GM18867 (cell line): ENCODE data around the gene TMBIM1.
"Not testable (repeated sequence)": the region's sequence is repeated elsewhere in the genome, so short reads cannot be mapped to it uniquely, and the experiment has no call there.

Source experiments
- ATAC-seq: cut with Tn5 transposase; IDR thresholded peaks from one replicate; pipeline ENCODE4 v1.9.1; 2021; ENCODE audit warnings: mild to moderate bottlenecking, moderate library complexity; ENCODE audit not compliant: unreplicated experiment

Gene TMBIM1

GRCh38 chr2:218319813-218320365, 27.6 kb upstream of the TMBIM1 start:
- ATAC-seq = no peak

GRCh38 chr2:218318241-218318640, 25.9 kb upstream of the TMBIM1 start:
- no peak for ATAC-seq

DNA sequence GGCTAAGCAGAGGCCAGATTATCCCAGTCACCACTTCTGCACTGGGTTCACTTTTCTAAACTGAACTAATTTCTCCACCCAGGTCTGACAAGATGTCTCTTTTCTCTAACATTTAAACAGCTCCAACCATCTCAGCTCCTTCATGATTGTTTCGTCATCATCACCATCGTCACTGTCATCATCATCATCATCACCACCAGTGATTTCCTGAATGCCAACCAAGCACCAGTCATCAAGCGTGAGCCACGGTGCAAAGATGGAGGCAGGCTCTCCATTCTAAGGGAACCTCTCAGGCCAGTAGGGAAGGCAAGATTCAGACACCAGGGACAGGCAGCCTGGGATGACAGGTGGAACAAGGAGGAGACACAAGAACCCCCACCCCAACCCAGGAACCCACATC, 25.5 kb upstream of the TMBIM1 start:
- no peak for ATAC-seq

- no peak for ATAC-seq
Measured at GRCh38 chr2:218317303-218317630, 25.0 kb upstream of the TMBIM1 start.

DNA sequence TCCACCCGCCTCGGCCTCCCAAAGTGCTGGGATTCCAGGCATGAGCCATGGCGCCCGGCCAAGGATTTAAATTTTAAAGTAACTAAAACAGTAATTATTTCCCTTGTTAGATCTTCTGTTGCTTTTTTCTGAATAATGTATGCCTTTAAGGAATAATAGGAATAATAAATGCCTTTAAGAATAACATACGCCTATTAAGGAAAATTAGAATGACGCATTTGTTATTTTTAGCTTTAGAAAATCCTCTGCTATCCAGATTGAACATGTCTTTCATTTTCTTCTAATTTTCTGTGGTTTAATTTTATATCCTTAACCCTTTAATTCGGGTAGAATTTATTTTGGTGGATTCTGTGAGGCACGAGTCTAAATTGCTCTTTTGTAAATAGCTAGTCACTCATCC, 23.1 kb upstream of the TMBIM1 start:
- no peak for ATAC-seq

DNA sequence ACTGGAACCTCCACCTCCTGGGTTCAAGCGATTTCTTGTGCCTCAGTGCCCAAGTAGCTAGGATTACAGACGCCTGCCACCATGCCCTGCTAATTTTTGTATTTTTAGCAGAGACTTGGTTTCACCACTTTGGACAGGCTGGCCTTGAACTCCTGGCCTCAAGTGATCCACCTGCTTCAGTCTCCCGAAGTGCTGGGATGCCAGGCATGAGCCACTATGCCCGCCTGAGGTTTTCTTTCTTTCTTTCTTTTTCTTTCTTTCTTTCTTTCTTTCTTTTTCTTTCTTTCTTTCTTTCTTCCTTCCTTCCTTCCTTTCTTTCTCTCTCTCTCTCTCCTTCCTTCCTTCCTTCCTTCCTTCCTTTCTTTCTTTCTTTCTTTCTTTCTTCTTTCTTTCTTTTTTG, 22.5 kb upstream of the TMBIM1 start:
- ATAC-seq = not testable (repeated sequence)

GRCh38 chr2:218313356-218313755, 21.1 kb upstream of the TMBIM1 start:
- ATAC-seq = no peak

GRCh38 chr2:218312267-218312756, 20.0 kb upstream of the TMBIM1 start:
- no peak for ATAC-seq

DNA sequence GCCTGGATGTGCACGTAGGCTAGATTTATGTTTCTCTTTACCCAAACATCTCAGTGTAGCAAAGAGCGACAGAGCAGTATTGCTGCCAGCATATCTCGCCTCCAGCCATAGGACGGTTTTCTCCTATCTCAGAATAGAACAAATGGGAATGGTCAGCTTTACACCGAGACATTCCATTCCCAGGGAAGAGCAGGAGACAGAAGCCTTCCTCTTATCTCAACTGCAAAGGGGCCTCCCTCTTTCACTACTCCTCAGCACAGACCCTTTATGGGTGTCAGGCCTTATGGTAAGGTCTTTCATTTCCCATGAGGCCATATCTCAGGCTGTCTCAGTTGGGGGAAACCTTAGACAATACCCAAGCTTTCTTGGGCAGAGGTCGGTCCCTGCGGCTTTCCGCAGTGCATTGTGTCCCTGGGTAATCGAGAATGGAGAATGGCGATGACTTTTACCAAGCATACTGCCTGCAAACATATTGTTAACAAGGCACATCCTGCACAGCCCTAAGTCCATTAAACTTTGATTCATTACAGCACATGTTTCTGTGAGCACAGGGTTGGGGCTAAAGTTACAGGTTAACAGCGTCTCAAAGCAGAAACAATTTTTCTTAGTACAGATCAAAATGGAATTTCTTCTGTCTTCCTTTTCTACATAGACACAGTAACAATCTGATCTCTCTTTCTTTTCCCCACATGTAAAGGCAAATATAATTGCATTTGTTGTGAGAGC, 19.4 kb upstream of the TMBIM1 start:
- ATAC-seq = not testable (repeated sequence)

- no peak for ATAC-seq
Measured at GRCh38 chr2:218310853-218311540, 18.7 kb upstream of the TMBIM1 start.

GRCh38 chr2:218307415-218308090, 15.2 kb upstream of the TMBIM1 start:
- no peak for ATAC-seq

GRCh38 chr2:218306184-218306920, 14.0 kb upstream of the TMBIM1 start:
- no peak for ATAC-seq

- no peak for ATAC-seq
Measured at GRCh38 chr2:218305383-218305782, 13.1 kb upstream of the TMBIM1 start.

DNA sequence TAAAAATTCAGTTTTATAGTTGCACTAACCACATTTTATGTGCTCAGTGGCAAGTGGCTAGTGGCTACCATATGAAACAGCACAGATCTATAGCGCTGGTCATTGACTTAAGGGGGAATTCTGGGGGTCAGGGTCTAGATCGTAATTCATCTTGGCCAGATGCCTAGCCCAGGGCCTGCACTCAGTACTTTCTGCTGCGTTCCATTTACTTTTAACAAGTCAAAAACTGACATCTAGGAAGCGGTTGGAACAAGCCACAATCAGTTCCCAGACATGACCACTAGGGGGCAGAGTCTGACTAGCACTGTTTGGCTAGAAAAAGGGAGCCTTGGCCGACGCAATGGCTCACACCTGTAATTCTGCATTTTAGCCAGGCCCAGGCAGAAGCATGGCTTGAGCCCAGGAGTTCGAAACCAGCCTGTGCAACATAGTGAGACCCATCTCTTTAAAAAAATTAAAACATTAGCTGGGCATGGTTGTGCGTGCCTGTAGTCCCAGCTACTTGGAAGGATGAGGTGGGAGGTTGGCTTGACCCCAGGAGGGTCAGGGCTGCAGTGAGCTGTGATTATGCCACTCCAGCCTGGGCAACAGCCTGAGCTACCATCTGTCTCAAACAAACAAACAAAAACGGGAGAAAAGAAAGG, 9.0 kb upstream of the TMBIM1 start:
- ATAC-seq = peak; percentile 76

DNA sequence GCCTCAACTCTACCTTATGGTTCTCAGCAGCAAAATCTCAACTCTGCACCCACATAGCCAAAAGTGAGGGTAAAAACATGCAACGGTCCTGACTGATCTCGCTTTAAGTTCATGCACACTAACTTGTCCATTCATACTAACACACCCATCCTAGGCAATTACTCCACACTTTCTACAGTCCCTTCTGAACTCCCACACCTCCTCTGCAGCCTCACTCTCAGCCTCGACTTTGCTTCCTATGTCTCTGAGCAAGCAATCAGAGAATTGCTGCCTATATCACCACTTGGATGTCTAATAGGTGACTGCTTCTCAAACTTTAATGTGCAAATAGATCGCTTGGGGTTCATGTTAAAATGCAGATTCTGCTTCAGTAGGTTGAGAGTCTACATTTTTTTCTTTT, 7.8 kb upstream of the TMBIM1 start:
- no peak for ATAC-seq

GRCh38 chr2:218298314-218298875, 6.1 kb upstream of the TMBIM1 start:
- ATAC-seq = no peak

GRCh38 chr2:218296847-218297246, 4.5 kb upstream of the TMBIM1 start:
- no peak for ATAC-seq

DNA sequence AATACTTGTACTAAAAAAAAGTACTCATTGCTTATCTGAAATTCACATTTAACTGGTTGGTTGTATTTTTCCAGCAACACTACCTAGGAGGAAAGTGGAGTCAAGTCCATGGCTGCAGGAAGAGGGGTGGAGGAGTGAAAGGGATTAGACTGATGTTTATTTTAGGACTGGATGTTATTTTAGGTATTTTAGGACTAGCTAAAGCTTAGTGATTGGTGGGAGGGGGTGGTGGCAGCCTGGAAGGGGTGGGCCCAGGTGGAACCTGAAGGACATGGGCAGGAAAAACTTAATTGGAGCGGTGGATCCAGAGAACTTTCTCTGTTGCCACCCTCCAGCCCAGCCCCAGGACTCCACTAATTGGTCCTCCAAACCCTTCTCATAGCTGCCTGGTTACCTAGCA, 3.9 kb upstream of the TMBIM1 start:
- ATAC-seq = no peak

DNA sequence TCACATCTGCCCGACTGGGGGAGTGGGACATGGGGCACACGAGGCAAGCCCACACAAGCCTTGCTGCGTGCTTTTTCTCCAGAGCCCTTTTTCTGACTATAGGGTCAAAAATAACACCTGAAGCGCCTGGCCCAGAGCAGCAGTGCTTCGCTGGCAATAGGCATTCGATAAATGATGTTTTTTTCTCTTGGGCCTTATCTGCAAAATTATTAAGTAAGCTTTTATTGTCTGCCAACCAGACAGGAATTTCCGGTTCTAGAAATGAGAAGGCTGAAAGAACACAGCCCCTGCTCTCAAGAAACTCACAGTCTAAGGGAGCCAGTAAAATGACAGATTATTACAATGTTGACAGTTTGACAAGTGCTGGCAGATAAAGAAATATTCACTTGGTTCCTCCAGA, 2.7 kb upstream of the TMBIM1 start:
- no peak for ATAC-seq

- ATAC-seq = no peak
Measured at GRCh38 chr2:218294430-218295022, 2.2 kb upstream of the TMBIM1 start.
